ENCODE results near the gene DPY19L1. TPM values are rescaled to one million over a fixed set of nuclear protein-coding genes. Genes with fewer than 3 reads are reported as not detected.
A peak's percentile ranks its signal among the peaks of the same experiment; 100 is the strongest.
"Not testable (repeated sequence)": the region's sequence is repeated elsewhere in the genome, so short reads cannot be mapped to it uniquely, and the experiment has no call there.

DPY19L1 gene
- total RNA-seq, 1 experiment from 2014 or later: 90.4 TPM

DNA sequence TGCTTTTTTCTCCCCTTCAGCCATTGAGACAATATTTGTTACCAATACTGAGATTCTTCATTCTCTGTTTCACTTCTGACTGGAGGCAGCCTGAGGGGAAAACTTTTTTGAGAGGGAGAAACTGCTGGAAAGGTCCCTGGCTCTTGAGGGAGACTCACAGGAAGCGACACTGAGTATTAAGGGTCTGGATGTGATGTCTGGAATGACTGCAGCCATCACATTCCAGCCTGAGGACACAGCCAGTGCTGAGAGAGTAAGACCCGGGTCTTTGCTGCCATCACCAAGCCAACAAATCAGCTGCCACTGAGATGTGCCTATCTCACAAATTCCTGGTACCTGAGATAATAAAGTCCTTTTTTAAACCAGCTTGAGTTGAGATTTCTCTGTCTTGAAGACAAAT, 157.4 kb downstream of the DPY19L1 start:
- Mint-ChIP-seq H3K4me1 (ENCODE audit: low read depth, unreplicated experiment) (no peaks in the 10 kb centered on the region), H3K36me3 (ENCODE audit: insufficient read depth, unreplicated experiment) (no peaks in the 10 kb centered on the region), H3K27ac (ENCODE audit: unreplicated experiment) (no peak overlapping the region), H3K4me3 (ENCODE audit: low read depth, unreplicated experiment) (no peak overlapping the region), H3K27me3 (ENCODE audit: unreplicated experiment) (no peaks in the 10 kb centered on the region), H3K9me3 (ENCODE audit: low read depth, unreplicated experiment) (peaks cover 5% of the 10 kb centered on the region)
- CTCF ChIA-PET: no interaction called here
- TF ChIP-seq, protein P1, sequence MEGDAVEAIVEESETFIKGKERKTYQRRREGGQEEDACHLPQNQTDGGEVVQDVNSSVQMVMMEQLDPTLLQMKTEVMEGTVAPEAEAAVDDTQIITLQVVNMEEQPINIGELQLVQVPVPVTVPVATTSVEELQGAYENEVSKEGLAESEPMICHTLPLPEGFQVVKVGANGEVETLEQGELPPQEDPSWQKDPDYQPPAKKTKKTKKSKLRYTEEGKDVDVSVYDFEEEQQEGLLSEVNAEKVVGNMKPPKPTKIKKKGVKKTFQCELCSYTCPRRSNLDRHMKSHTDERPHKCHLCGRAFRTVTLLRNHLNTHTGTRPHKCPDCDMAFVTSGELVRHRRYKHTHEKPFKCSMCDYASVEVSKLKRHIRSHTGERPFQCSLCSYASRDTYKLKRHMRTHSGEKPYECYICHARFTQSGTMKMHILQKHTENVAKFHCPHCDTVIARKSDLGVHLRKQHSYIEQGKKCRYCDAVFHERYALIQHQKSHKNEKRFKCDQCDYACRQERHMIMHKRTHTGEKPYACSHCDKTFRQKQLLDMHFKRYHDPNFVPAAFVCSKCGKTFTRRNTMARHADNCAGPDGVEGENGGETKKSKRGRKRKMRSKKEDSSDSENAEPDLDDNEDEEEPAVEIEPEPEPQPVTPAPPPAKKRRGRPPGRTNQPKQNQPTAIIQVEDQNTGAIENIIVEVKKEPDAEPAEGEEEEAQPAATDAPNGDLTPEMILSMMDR (IDR thresholded peaks at IDR 0.05; ENCODE audit: unreplicated experiment): no peak
- intact Hi-C loops (cut with micrococcal nuclease; ENCODE audit: unreplicated experiment): no loop called here
- DNase-seq: no peak
- no TSS peak for BruUV-seq (replicated peaks)

- H3K36me3 Mint-ChIP-seq (ENCODE audit: insufficient read depth, unreplicated experiment); BruUV-seq (replicated peaks); DNase-seq; H3K27me3 Mint-ChIP-seq (ENCODE audit: unreplicated experiment); H3K27ac Mint-ChIP-seq (ENCODE audit: unreplicated experiment); intact Hi-C loops (cut with micrococcal nuclease; ENCODE audit: unreplicated experiment); H3K9me3 Mint-ChIP-seq (ENCODE audit: low read depth, unreplicated experiment); H3K4me3 Mint-ChIP-seq (ENCODE audit: low read depth, unreplicated experiment); H3K4me1 Mint-ChIP-seq (ENCODE audit: low read depth, unreplicated experiment); CTCF ChIA-PET: not testable (repeated sequence)
These were observed 158.1 kb downstream of the DPY19L1 start for GRCh38 chr7:34878944-34879735.

Small RNA genes within 50 kb of the gene (microRNA-seq; reads per million reads assigned to microRNA genes)
- 8.8 reads per million, percentile 29 among the genes with 10 or more reads in this experiment for gene MIR548N

Other genes with a start within 250 kb of the DPY19L1 start
- gene TBX20, start 216.6 kb upstream of the DPY19L1 start, total RNA-seq (2022): 3.3 and 3.4 TPM in 2 replicates

Data from Calu3 (cell line).